Activated CD4-positive, alpha-beta T cell treated with anti-CD3 and anti-CD28 coated beads for 48 hours (primary cell): ENCODE measurements around the gene LTBP4.
"Not testable (repeated sequence)": the region's sequence is repeated elsewhere in the genome, so short reads cannot be mapped to it uniquely, and the experiment has no call there.

Experiments used
- DNase-seq: peaks from one replicate; pipeline ENCODE4 v3.0.0-alpha.2; 2020

Gene LTBP4

GRCh38 chr19:40613690-40614621 lies 12.8 kb downstream of the LTBP4 start:
- peak; percentile 93 for DNase-seq

- peak; percentile 99 for DNase-seq
Measured at GRCh38 chr19:40614622-40615411, 13.6 kb downstream of the LTBP4 start.

- no peak for DNase-seq
Measured at GRCh38 chr19:40616178-40616577, 15.0 kb downstream of the LTBP4 start.

- DNase-seq = no peak
Measured at GRCh38 chr19:40616941-40617340, 15.8 kb downstream of the LTBP4 start.

- no peak for DNase-seq
Measured at GRCh38 chr19:40617961-40618360, 16.8 kb downstream of the LTBP4 start.

- no peak for DNase-seq
Measured at GRCh38 chr19:40619333-40620160, 18.4 kb downstream of the LTBP4 start.

- DNase-seq = no peak
Measured at GRCh38 chr19:40620161-40620485, 19.0 kb downstream of the LTBP4 start.

- no peak for DNase-seq
Measured at GRCh38 chr19:40621283-40621682, 20.1 kb downstream of the LTBP4 start.

- no peak for DNase-seq
Measured at GRCh38 chr19:40621966-40622772, 21.0 kb downstream of the LTBP4 start.

- DNase-seq = no peak
Measured at GRCh38 chr19:40622773-40623075, 21.6 kb downstream of the LTBP4 start.

- DNase-seq = peak; percentile 65
Measured at GRCh38 chr19:40623403-40624251, 22.5 kb downstream of the LTBP4 start.

GRCh38 chr19:40624369-40625153 lies 23.4 kb downstream of the LTBP4 start:
- not testable (repeated sequence) for DNase-seq

- no peak for DNase-seq
Measured at GRCh38 chr19:40625406-40626120, 24.4 kb downstream of the LTBP4 start.

GRCh38 chr19:40626918-40627317 lies 25.7 kb downstream of the LTBP4 start:
- no peak for DNase-seq

- DNase-seq = no peak
Measured at GRCh38 chr19:40627486-40628279, 26.5 kb downstream of the LTBP4 start.

- DNase-seq = no peak
Measured at GRCh38 chr19:40629346-40629745, 28.2 kb downstream of the LTBP4 start.

- DNase-seq = no peak
Measured at GRCh38 chr19:40630571-40631160, 29.5 kb downstream of the LTBP4 start.

- no peak for DNase-seq
Measured at GRCh38 chr19:40632311-40633036, 31.3 kb downstream of the LTBP4 start.
